ENCODE data around the gene MEX3D.

- TF ChIP-seq CTCF (IDR thresholded peaks at IDR 0.05; ENCODE audit: low read depth, low read length, missing input control) (no peak), JUND (IDR thresholded peaks at IDR 0.05) (no peak), ZBTB33 (IDR thresholded peaks at IDR 0.05) (no peak), RAD21 (IDR thresholded peaks at IDR 0.05) (no peak)
Measured at GRCh38 chr19:1570836-1571235, 2.7 kb upstream of the MEX3D start.
